Measurements from ENCODE around the gene NOVA2. TPM values are rescaled to one million over a fixed set of nuclear protein-coding genes. Genes with fewer than 3 reads are reported as not detected.
A peak's percentile ranks its signal among the peaks of the same experiment; 100 is the strongest.

Gene NOVA2
- polyA plus RNA-seq, 2 of the 4 experiments (the other 2 are of a cell fraction) = 0.06 to 0.30 TPM

- Histone ChIP-seq H3K4me1 (peaks cover 4% of the 10 kb centered on the region; the same call in 2 of the 3 replicates), H3K27ac (no peak overlapping the region), H3K9me3 (no peaks in the 10 kb centered on the region), H3K4me2 (no peak overlapping the region), H3K4me3 (no peak overlapping the region)
- peak; percentile 11 to 28; a peak in 3 of 6 replicates for ATAC-seq
- ChIA-PET POLR2A (no interaction called here), CTCF (interaction anchor here (0.7 to 23.2 kb wide), 11 partner anchors 11 to 242 kb away, joined by 3 to 1009 read pairs (median 5); no protein-coding TSS in a partner anchor)
- TF ChIP-seq RCOR1 (IDR thresholded peaks at IDR 0.05; ENCODE audit: low read depth, low read length) (no peak), EHMT2 (IDR thresholded peaks at IDR 0.05; ENCODE audit: low read depth) (no peak), HEYL (CRISPR knock-in tag; IDR thresholded peaks at IDR 0.05) (no peak), PHF8 (IDR thresholded peaks at IDR 0.05; ENCODE audit: borderline replicate concordance, low read depth) (no peak), E2F6 (IDR thresholded peaks at IDR 0.05; ENCODE audit: borderline replicate concordance, low read depth) (no peak), ATOH8 (CRISPR knock-in tag; IDR thresholded peaks at IDR 0.05; ENCODE audit: low read depth) (no peak), JUNB (IDR thresholded peaks at IDR 0.05) (no peak), CEBPB (IDR thresholded peaks at IDR 0.05) (no peak), CBX2 (IDR thresholded peaks at IDR 0.05; ENCODE audit: borderline replicate concordance, low read depth) (no peak), JUN (IDR thresholded peaks at IDR 0.05) (no peak)
- WGBS (ENCODE audit: missing lambda C conversion rate) = 74% methylated on average over 11 of the region's 11 CpGs
- no peak for FAIRE-seq
- peak in 1 of 2 experiments; percentile 34 for DNase-seq (ENCODE audit: low read depth in 1 of 2, low spot score in 1 of 2)
These were observed 47.9 kb upstream of the NOVA2 start for GRCh38 chr19:46021531-46022041.

GRCh38 chr19:46020819-46021125, 47.1 kb upstream of the NOVA2 start:
- no peak overlapping the region for H3K4me2 ChIP-seq
- 82% methylated on average over 7 of the region's 7 CpGs for WGBS (ENCODE audit: missing lambda C conversion rate)
- CTCF ChIA-PET = interaction anchor here (0.7 to 23.2 kb wide), 15 partner anchors 7 to 326 kb away, joined by 3 to 1009 read pairs (median 5); partner anchors contain the start of gene PPP5C
- H3K4me1 ChIP-seq = peaks cover 9% of the 10 kb centered on the region
- POLR2A ChIA-PET = no interaction called here
- H3K27ac ChIP-seq = no peak overlapping the region
- DNase-seq (ENCODE audit: low read depth in 1 of 2, low spot score in 1 of 2) (no peak), FAIRE-seq (no peak), ATAC-seq (no peak)
- H3K9me3 ChIP-seq = no peaks in the 10 kb centered on the region
- no peak for TF ChIP-seq CBX8 (IDR thresholded peaks at IDR 0.05)
- no peak for TF ChIP-seq PBX3 (IDR thresholded peaks at IDR 0.05)
- TF ChIP-seq HOXB13 (CRISPR knock-in tag; IDR thresholded peaks at IDR 0.05; ENCODE audit: low read depth) = no peak
- TF ChIP-seq FOSL2 (IDR thresholded peaks at IDR 0.05) = no peak
- no peak for TF ChIP-seq FOSL2 (CRISPR knock-in tag; IDR thresholded peaks at IDR 0.05)
- no peak for TF ChIP-seq POLR2AphosphoS2 (conservative IDR thresholded peaks at IDR 0.05; ENCODE audit: low read length)
- TF ChIP-seq JUNB (IDR thresholded peaks at IDR 0.05) = no peak
- no peak for TF ChIP-seq USF2 (IDR thresholded peaks at IDR 0.05)
- TF ChIP-seq CHD4 (IDR thresholded peaks at IDR 0.05; ENCODE audit: borderline replicate concordance) = no peak
- TF ChIP-seq JUN (IDR thresholded peaks at IDR 0.05) = no peak
- TF ChIP-seq MAFK (IDR thresholded peaks at IDR 0.05; ENCODE audit: partially characterized antibody) = no peak
- no peak for TF ChIP-seq SREBF2 (IDR thresholded peaks at IDR 0.05)
- TF ChIP-seq MAX (IDR thresholded peaks at IDR 0.05) = no peak
- no peak for TF ChIP-seq KDM5A (IDR thresholded peaks at IDR 0.05)
- no peak for TF ChIP-seq HES2 (IDR thresholded peaks at IDR 0.05)
- TF ChIP-seq BCL3 (IDR thresholded peaks at IDR 0.05) = no peak
- TF ChIP-seq EHF (CRISPR knock-in tag; IDR thresholded peaks at IDR 0.05) = no peak
- no peak for TF ChIP-seq CEBPB (IDR thresholded peaks at IDR 0.05)
- TF ChIP-seq EP300 (IDR thresholded peaks at IDR 0.05) = no peak
- TF ChIP-seq ZFP36 (IDR thresholded peaks at IDR 0.05; ENCODE audit: borderline replicate concordance, partially characterized antibody) = no peak
- H3K4me3 ChIP-seq = no peak overlapping the region

Data from A549 (cell line).